Duodenal mucosa (tissue), 2 donors: Measurements from ENCODE around the gene DMAC2.
"Not testable (repeated sequence)": the region's sequence is repeated elsewhere in the genome, so short reads cannot be mapped to it uniquely, and the experiment has no call there.

Source experiments
- H3K27ac ChIP-seq: one replicate; pipeline ENCODE4 v1.7.0; 2013; ENCODE audit warnings: low read depth, low read length
- H3K27me3 ChIP-seq, 2 donors: one replicate each; pipeline ENCODE4 v1.7.0; 2013; ENCODE audit warnings: low read length in 2 of 2, control low read depth in 1 of 2; ENCODE audit not compliant: insufficient read depth in 2 of 2, control insufficient read depth in 1 of 2
- H3K36me3 ChIP-seq, 2 donors: one replicate each; pipeline ENCODE4 v1.7.0; 2013; ENCODE audit warnings: low read length in 2 of 2, control low read depth in 1 of 2; ENCODE audit not compliant: insufficient read depth in 2 of 2, control insufficient read depth in 1 of 2
- H3K4me1 ChIP-seq, 2 donors: one replicate each; pipeline ENCODE4 v1.7.0; 2013; ENCODE audit warnings: low read length in 2 of 2, control low read depth in 1 of 2; ENCODE audit not compliant: insufficient read depth in 2 of 2, control insufficient read depth in 1 of 2
- H3K4me3 ChIP-seq, 2 donors: one replicate each; pipeline ENCODE4 v1.7.0; 2013; ENCODE audit warnings: low read length in 2 of 2, low read depth in 1 of 2
- H3K9ac ChIP-seq, 2 donors: one replicate each; pipeline ENCODE4 v1.7.0; 2013; ENCODE audit warnings: low read length in 2 of 2, low read depth in 1 of 2
- H3K9me3 ChIP-seq, 2 donors: one replicate each; pipeline ENCODE4 v1.7.0; 2013; ENCODE audit warnings: low read length in 2 of 2, control low read depth in 1 of 2; ENCODE audit not compliant: control insufficient read depth in 1 of 2

The DMAC2 gene

GRCh38 chr19:41411968-41412265 is 27.8 kb downstream of the DMAC2 start:
- H3K27ac ChIP-seq: no peak overlapping the region
- no peaks in the 10 kb centered on the region for H3K27me3 ChIP-seq
- H3K9ac ChIP-seq: no peak overlapping the region
- H3K9me3 ChIP-seq: no peaks in the 10 kb centered on the region
- peaks cover 13 to 45% of the 10 kb centered on the region in 2 donors for H3K36me3 ChIP-seq
- no peak overlapping the region for H3K4me3 ChIP-seq
- peaks cover 21% of the 10 kb centered on the region in 2 donors for H3K4me1 ChIP-seq

- Histone ChIP-seq H3K9ac (no peak overlapping the region), H3K27me3 (no peaks in the 10 kb centered on the region), H3K9me3 (no peaks in the 10 kb centered on the region), H3K4me3 (no peak overlapping the region), H3K36me3 (peaks cover 13 to 40% of the 10 kb centered on the region in 2 donors), H3K27ac (no peak overlapping the region), H3K4me1 (peaks cover 21% of the 10 kb centered on the region in 2 donors)
Measured at GRCh38 chr19:41411100-41411967, 28.4 kb downstream of the DMAC2 start.

DNA sequence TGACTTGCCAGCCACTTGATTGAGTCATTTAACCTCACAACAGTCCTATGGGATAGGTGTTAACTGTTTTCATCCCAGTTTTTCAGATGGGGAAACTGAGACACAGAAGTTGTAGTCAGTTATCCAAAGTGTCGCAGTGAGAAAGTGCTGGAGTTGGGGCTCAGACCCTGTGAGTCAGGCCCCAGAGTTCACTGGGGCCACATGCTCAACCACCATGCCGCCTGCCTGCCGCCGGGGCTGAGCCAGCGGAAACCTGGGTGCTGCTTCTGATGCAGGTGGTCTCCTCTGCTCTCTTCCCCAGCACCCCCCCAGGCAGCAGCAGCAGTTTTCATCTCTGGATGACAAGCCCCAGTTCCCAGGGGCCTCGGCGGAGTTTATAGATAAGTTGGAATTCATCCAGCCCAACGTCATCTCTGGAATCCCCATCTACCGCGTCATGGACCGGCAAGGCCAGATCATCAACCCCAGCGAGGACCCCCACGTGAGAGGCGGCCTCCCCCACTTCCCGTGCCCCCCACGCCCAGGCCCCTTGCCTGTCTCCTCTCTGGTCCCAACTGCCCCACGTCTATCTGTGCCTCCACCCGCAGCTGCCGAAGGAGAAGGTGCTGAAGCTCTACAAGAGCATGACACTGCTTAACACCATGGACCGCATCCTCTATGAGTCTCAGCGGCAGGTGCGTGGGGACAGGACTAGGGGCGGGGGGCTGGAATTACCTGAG is 29.2 kb downstream of the DMAC2 start:
- no peak overlapping the region for H3K4me3 ChIP-seq
- H3K27me3 ChIP-seq: no peaks in the 10 kb centered on the region
- H3K4me1 ChIP-seq: peaks cover 21% of the 10 kb centered on the region in 2 donors
- peaks cover 13 to 40% of the 10 kb centered on the region in 2 donors for H3K36me3 ChIP-seq
- H3K27ac ChIP-seq: no peak overlapping the region
- no peak overlapping the region for H3K9ac ChIP-seq
- no peaks in the 10 kb centered on the region for H3K9me3 ChIP-seq

DNA sequence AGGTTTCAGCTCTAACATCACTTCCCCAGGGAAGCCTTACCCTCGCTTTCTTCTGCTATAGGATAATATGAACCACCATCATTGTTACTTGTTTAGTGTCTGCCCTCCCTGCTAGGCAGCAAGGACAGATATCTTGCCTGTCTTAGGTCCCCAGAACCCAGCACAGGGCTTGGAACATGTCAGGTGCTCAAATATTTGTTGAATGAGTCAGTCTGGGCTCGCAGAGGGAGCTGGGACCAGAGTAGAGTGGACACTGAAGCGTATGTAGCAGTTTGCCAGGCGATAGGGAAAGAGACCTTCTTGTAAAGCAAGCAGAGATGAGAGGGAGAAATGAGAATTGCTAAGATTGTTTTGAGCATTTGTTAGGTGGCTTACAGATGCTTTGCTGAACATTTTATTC is 30.4 kb downstream of the DMAC2 start:
- H3K9me3 ChIP-seq: no peaks in the 10 kb centered on the region
- H3K9ac ChIP-seq: no peak overlapping the region
- H3K27ac ChIP-seq: no peak overlapping the region
- H3K27me3 ChIP-seq: no peaks in the 10 kb centered on the region
- no peak overlapping the region for H3K4me3 ChIP-seq
- H3K36me3 ChIP-seq: peaks cover 8 to 28% of the 10 kb centered on the region in 2 donors
- H3K4me1 ChIP-seq: peaks cover 10 to 15% of the 10 kb centered on the region in 2 donors

GRCh38 chr19:41408846-41409245 is 30.9 kb downstream of the DMAC2 start:
- not testable (repeated sequence) for H3K27ac ChIP-seq, H3K9ac ChIP-seq, H3K27me3 ChIP-seq, H3K9me3 ChIP-seq, H3K4me3 ChIP-seq
- Histone ChIP-seq H3K36me3 (peaks cover 8 to 24% of the 10 kb centered on the region in 2 donors), H3K4me1 (peaks cover 8 to 11% of the 10 kb centered on the region in 2 donors)

DNA sequence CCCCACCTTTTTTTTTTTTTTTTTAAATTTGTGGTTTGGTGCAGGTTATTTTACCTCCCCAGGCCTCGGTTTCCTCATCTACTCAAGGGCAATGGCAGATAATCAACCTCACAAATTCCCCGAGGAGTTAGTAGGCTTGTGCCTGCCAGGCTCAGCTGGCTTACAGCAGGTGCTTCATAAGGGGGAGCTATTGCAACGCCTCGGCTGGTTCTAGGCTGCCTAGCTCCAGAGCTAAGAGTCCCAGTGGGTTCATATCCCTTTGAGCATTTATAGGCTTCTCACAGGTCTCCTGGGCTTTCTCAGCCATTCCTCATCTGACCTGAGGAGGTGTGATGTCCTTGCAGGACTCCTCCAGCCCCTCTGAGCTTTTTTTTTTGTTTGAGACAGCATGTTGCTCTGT is 31.5 kb downstream of the DMAC2 start:
- Histone ChIP-seq H3K36me3 (peaks cover 11 to 18% of the 10 kb centered on the region in 2 donors), H3K27ac (no peak overlapping the region), H3K9me3 (no peaks in the 10 kb centered on the region), H3K27me3 (no peaks in the 10 kb centered on the region), H3K4me3 (no peak overlapping the region), H3K4me1 (peaks cover 8 to 14% of the 10 kb centered on the region in 2 donors), H3K9ac (no peak overlapping the region)

DNA sequence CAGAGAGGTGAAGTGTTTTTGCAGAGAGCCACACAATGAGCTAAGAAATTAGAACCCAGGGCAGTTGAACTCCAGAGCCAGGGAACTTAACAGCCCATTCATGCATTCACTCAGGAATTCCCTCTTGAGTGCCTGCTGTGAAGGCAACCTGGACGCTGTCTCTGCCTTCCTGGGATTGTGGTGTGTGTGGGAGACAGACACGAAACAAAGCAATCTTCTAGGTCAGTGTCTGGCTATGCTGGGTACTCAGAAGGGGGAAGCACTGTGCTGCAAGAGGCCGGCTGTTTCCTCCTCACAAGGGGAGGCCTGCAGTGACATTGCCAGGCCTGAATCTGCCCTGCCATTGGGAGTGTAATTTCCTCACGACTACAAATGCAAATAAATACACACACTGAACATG is 32.4 kb downstream of the DMAC2 start:
- Histone ChIP-seq H3K9me3 (no peaks in the 10 kb centered on the region), H3K9ac (no peak overlapping the region), H3K4me1 (peaks cover 8 to 18% of the 10 kb centered on the region in 2 donors), H3K4me3 (no peak overlapping the region), H3K27me3 (no peaks in the 10 kb centered on the region), H3K27ac (no peak overlapping the region), H3K36me3 (peaks cover 11 to 17% of the 10 kb centered on the region in 2 donors)

- Histone ChIP-seq H3K27ac (no peak overlapping the region), H3K36me3 (peaks cover 8 to 13% of the 10 kb centered on the region in 2 donors), H3K4me1 (peaks cover 8 to 18% of the 10 kb centered on the region in 2 donors), H3K27me3 (no peaks in the 10 kb centered on the region), H3K9me3 (no peaks in the 10 kb centered on the region), H3K9ac (no peak overlapping the region), H3K4me3 (no peak overlapping the region)
Measured at GRCh38 chr19:41405776-41406175, 33.9 kb downstream of the DMAC2 start.

- Histone ChIP-seq H3K9me3 (no peaks in the 10 kb centered on the region), H3K4me1 (peaks cover 11 to 15% of the 10 kb centered on the region in 2 donors), H3K36me3 (peaks cover 3 to 10% of the 10 kb centered on the region in 2 donors), H3K27ac (no peak overlapping the region), H3K4me3 (no peak overlapping the region), H3K27me3 (no peaks in the 10 kb centered on the region), H3K9ac (no peak overlapping the region)
Measured at GRCh38 chr19:41403181-41403970, 36.3 kb downstream of the DMAC2 start.

- H3K9ac ChIP-seq: no peak overlapping the region
- H3K4me1 ChIP-seq: peaks cover 11 to 21% of the 10 kb centered on the region in 2 donors
- H3K9me3 ChIP-seq: no peaks in the 10 kb centered on the region
- H3K4me3 ChIP-seq: no peak overlapping the region
- no peak overlapping the region for H3K27ac ChIP-seq
- H3K27me3 ChIP-seq: no peaks in the 10 kb centered on the region
- peaks cover 3 to 10% of the 10 kb centered on the region in 2 donors for H3K36me3 ChIP-seq
Measured at GRCh38 chr19:41402010-41402409, 37.7 kb downstream of the DMAC2 start.
